ENCODE data around the gene NPAS1. TPM values are rescaled to one million over a fixed set of nuclear protein-coding genes. Genes with fewer than 3 reads are reported as not detected.

Gene NPAS1
- total RNA-seq, 3 donors from 2014 or later (not counting 1 experiment from before 2014, with no cell fraction given) = 0.64 to 0.65 TPM; not detected in 1

- no peaks in the 10 kb centered on the region for H3K36me3 Mint-ChIP-seq
- no peak overlapping the region for H3K4me3 Mint-ChIP-seq
Observed at GRCh38 chr19:46998445-46999125, 21.1 kb upstream of the NPAS1 start.

DNA sequence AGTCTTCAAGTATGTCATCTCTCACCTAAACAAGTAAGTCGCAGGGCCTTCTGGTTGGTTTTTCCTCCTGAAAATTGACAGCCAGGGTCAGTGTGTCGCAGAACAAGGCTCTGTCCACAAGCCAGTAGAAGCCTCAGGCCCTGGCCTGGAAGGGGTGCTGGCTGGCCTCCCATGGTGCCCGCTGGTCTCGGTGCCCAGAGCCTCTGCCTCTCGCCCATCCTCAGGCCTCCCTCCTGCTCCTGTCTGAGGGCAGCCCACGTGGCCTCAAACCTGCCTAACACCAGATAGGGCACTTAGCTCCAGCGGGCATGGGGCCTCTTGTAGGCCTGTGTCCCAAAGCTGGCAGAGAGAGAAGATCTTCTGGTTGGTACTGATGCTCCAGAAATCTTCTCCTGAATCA, 20.3 kb upstream of the NPAS1 start:
- intact Hi-C loops (cut with micrococcal nuclease) = no loop called here
- Mint-ChIP-seq H3K4me1 (peaks cover 10 to 13% of the 10 kb centered on the region in 2 donors), H3K36me3 (no peaks in the 10 kb centered on the region)

More at GRCh38 chr19:46998445-46999125, 21.1 kb upstream of the NPAS1 start:
- Histone ChIP-seq H3K9me3 (ENCODE audit: control insufficient read depth, insufficient read depth, low read length) (no peaks in the 10 kb centered on the region), H3K27me3 (ENCODE audit: control insufficient read depth, insufficient read depth, low read length) (no peaks in the 10 kb centered on the region), H3K4me1 (ENCODE audit: control insufficient read depth, insufficient read depth, low read length) (peaks cover 1% of the 10 kb centered on the region), H3K36me3 (ENCODE audit: control insufficient read depth, insufficient read depth, low read length) (peaks cover 31% of the 10 kb centered on the region), H3K4me3 (ENCODE audit: low read length) (no peak overlapping the region), H3K27ac (ENCODE audit: low read length) (no peak overlapping the region)
- DNase-seq = no peak
- Mint-ChIP-seq H3K4me1 (peaks cover 5 to 7% of the 10 kb centered on the region in 2 donors), H3K27ac (no peak overlapping the region), H3K9me3 (no peaks in the 10 kb centered on the region), H3K27me3 (ENCODE audit: low read depth in 2 of 2) (no peaks in the 10 kb centered on the region)
- WGBS (ENCODE audit: insufficient coverage) = 97% methylated on average over 21 of the region's 22 CpGs
- ATAC-seq = no peak
- intact Hi-C loops (cut with micrococcal nuclease) = no loop called here
- TF ChIP-seq CTCF (IDR thresholded peaks at IDR 0.05) = no peak

GRCh38 chr19:46999878-47000277, 19.8 kb upstream of the NPAS1 start:
- no peaks in the 10 kb centered on the region for H3K9me3 Mint-ChIP-seq
- H3K4me1 ChIP-seq (ENCODE audit: control insufficient read depth, insufficient read depth, low read length) = peaks cover 7% of the 10 kb centered on the region
- no peaks in the 10 kb centered on the region for H3K36me3 Mint-ChIP-seq
- H3K27me3 ChIP-seq (ENCODE audit: control insufficient read depth, insufficient read depth, low read length) = no peaks in the 10 kb centered on the region
- no peak overlapping the region for H3K4me3 Mint-ChIP-seq
- H3K4me3 ChIP-seq (ENCODE audit: low read length) = no peak overlapping the region
- no peak overlapping the region for H3K27ac Mint-ChIP-seq
- WGBS (ENCODE audit: insufficient coverage) = 98% methylated on average over 14 of the region's 14 CpGs
- ATAC-seq = no peak
- intact Hi-C loops (cut with micrococcal nuclease) = no loop called here
- no peaks in the 10 kb centered on the region for H3K27me3 Mint-ChIP-seq (ENCODE audit: low read depth in 2 of 2)
- DNase-seq = no peak
- peaks cover 24% of the 10 kb centered on the region for H3K36me3 ChIP-seq (ENCODE audit: control insufficient read depth, insufficient read depth, low read length)
- TF ChIP-seq CTCF (IDR thresholded peaks at IDR 0.05) = no peak
- H3K4me1 Mint-ChIP-seq = peaks cover 13 to 14% of the 10 kb centered on the region in 2 donors
- no peaks in the 10 kb centered on the region for H3K9me3 ChIP-seq (ENCODE audit: control insufficient read depth, insufficient read depth, low read length)
- no peak overlapping the region for H3K27ac ChIP-seq (ENCODE audit: low read length)

More for the DNA sequence above, 20.3 kb upstream of the NPAS1 start:
- Histone ChIP-seq H3K4me3 (ENCODE audit: low read length) (no peak overlapping the region), H3K4me1 (ENCODE audit: control insufficient read depth, insufficient read depth, low read length) (peaks cover 7% of the 10 kb centered on the region), H3K9me3 (ENCODE audit: control insufficient read depth, insufficient read depth, low read length) (no peaks in the 10 kb centered on the region), H3K27me3 (ENCODE audit: control insufficient read depth, insufficient read depth, low read length) (no peaks in the 10 kb centered on the region), H3K27ac (ENCODE audit: low read length) (no peak overlapping the region), H3K36me3 (ENCODE audit: control insufficient read depth, insufficient read depth, low read length) (peaks cover 27% of the 10 kb centered on the region)
- TF ChIP-seq CTCF (IDR thresholded peaks at IDR 0.05) = no peak
- ATAC-seq (no peak), DNase-seq (no peak)
- WGBS (ENCODE audit: insufficient coverage) = 96% methylated on average over 7 of the region's 7 CpGs
- H3K4me3 Mint-ChIP-seq = no peak overlapping the region
- no peak overlapping the region for H3K27ac Mint-ChIP-seq
- no peaks in the 10 kb centered on the region for H3K27me3 Mint-ChIP-seq (ENCODE audit: low read depth in 2 of 2)
- no peaks in the 10 kb centered on the region for H3K9me3 Mint-ChIP-seq

- no peaks in the 10 kb centered on the region for H3K27me3 ChIP-seq (ENCODE audit: control insufficient read depth, insufficient read depth, low read length)
- Mint-ChIP-seq H3K9me3 (no peaks in the 10 kb centered on the region), H3K27me3 (ENCODE audit: low read depth in 2 of 2) (no peaks in the 10 kb centered on the region), H3K4me3 (no peak overlapping the region), H3K36me3 (no peaks in the 10 kb centered on the region), H3K4me1 (peaks cover 13 to 14% of the 10 kb centered on the region in 2 donors), H3K27ac (no peak overlapping the region)
- no peak overlapping the region for H3K4me3 ChIP-seq (ENCODE audit: low read length)
- H3K36me3 ChIP-seq (ENCODE audit: control insufficient read depth, insufficient read depth, low read length) = peaks cover 24% of the 10 kb centered on the region
- ATAC-seq (no peak), DNase-seq (no peak)
- intact Hi-C loops (cut with micrococcal nuclease) = no loop called here
- no peak for TF ChIP-seq CTCF (IDR thresholded peaks at IDR 0.05)
- 97% methylated on average over 18 of the region's 18 CpGs for WGBS (ENCODE audit: insufficient coverage)
- no peak overlapping the region for H3K27ac ChIP-seq (ENCODE audit: low read length)
- no peaks in the 10 kb centered on the region for H3K9me3 ChIP-seq (ENCODE audit: control insufficient read depth, insufficient read depth, low read length)
- H3K4me1 ChIP-seq (ENCODE audit: control insufficient read depth, insufficient read depth, low read length) = peaks cover 7% of the 10 kb centered on the region
Observed at GRCh38 chr19:47000373-47000772, 19.3 kb upstream of the NPAS1 start.
